ENCODE data around the gene FNBP1.

Gene FNBP1

DNA sequence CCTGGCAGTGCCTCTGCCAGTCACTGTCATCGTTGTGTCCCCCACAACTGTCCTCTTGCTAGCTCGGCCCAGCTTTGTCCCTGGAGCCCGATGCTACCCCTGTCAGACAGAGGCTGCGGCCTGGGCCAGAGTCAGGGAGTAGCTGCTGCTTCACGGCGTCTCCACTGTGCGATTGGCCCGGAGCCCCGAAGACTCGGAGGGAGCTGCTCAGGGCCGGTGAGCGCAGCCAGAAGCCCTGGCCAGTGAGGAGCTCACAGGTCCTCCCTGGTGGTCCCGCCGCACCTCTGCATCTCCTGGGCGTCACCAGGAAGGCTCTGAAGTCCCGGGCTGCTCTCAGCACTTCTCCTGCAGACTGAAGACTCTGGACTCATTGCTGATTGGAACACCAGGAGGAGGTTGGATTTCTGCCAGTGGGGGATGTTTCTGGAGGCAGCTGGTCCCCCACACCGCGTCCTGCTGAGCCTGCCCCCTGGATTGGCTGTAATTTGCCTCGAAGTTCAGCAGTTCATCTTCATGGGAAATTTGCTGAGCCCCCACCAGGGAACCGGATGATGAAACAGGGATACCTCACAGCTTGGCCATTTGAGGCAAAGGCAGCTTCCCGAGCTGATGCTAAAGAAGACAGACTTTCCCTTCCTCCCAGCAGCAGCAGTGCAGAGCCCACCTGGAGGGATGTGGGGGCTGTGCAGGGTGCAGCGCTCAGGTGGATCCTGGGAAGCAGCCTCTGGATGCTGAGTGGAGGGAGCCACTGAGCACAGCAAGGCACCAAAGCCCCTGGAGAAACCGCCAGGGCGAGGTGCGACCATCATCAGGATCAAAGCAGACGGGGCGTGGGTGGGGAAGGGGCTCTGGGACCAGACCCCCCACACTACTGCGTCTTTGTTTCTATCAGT is 162.1 kb downstream of the FNBP1 start:
- no peak overlapping the region for H3K4me3 ChIP-seq (replicated peaks; ENCODE audit: low read depth, low read length)
- DNase-seq (ENCODE audit: extremely low read depth, low read depth) = no peak
- TF ChIP-seq, protein P1, sequence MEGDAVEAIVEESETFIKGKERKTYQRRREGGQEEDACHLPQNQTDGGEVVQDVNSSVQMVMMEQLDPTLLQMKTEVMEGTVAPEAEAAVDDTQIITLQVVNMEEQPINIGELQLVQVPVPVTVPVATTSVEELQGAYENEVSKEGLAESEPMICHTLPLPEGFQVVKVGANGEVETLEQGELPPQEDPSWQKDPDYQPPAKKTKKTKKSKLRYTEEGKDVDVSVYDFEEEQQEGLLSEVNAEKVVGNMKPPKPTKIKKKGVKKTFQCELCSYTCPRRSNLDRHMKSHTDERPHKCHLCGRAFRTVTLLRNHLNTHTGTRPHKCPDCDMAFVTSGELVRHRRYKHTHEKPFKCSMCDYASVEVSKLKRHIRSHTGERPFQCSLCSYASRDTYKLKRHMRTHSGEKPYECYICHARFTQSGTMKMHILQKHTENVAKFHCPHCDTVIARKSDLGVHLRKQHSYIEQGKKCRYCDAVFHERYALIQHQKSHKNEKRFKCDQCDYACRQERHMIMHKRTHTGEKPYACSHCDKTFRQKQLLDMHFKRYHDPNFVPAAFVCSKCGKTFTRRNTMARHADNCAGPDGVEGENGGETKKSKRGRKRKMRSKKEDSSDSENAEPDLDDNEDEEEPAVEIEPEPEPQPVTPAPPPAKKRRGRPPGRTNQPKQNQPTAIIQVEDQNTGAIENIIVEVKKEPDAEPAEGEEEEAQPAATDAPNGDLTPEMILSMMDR (IDR thresholded peaks at IDR 0.05; ENCODE audit: low read depth, low read length, missing control alignments) = no peak

DNA sequence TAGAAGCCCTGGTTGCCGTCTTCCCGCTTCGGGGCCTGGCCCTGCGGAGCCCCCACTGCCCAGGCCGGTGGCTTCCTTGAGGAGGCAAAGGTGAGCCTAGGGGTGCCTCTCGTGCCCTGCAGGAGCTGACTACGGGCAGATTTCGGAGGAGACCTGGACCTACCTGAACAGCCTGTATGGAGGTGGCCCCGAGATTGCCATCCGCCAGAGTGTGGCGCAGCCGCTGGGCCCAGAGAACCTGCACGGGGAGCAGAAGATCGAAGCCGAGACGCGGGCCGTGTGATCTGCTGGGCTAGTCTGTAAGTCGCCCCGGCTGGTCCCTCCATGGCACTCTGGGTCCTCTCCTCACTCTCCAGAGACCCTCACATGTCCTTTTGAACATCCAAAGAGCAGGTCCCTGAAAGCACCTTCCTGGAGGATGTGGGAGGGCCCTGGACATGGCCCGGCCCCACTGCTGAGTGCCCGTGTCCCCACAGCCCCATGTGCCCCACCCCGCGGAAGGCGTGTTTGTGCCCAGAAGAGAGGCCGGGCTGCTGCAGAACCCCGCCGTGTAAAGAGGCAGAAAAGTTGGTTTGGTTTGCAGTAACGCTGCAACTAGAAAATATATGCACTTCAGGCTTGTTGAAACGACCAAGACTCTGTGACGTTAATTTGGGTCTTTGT is 162.9 kb downstream of the FNBP1 start:
- no peak overlapping the region for H3K4me3 ChIP-seq (replicated peaks; ENCODE audit: low read depth, low read length)
- TF ChIP-seq, protein P1 (IDR thresholded peaks at IDR 0.05; ENCODE audit: low read depth, low read length, missing control alignments) = no peak
- no peak for DNase-seq (ENCODE audit: extremely low read depth, low read depth)

DNA sequence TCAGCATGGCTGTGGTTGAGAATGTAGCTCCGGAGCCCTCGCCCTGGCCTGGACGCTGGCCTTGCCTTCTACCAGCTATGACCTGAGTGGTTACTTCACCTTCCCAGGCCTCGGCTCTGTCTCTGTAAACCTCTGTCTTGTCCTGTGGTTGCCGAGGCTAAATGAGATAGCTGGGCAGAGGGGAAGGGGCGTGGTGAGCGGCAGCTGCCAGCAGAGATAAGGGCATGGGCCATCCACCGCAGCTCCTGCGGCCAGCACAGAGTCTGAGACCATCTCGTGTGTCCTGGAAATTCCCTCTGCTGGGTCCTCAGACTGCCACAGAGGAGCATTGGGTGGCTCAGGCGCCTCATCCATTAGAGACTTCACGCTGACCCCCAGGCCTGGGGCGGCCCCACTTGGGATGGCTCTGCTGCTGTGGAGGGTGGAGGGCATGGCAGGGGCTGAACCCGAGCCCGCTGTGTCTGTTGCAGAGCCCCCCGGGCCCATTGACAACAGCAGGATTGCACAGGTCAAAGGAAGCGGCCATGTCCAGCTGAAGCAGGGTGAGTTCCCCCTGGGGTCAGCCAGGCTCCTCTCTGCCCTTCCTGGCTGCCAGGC is 163.8 kb downstream of the FNBP1 start:
- DNase-seq (ENCODE audit: extremely low read depth, low read depth) = no peak

DNA sequence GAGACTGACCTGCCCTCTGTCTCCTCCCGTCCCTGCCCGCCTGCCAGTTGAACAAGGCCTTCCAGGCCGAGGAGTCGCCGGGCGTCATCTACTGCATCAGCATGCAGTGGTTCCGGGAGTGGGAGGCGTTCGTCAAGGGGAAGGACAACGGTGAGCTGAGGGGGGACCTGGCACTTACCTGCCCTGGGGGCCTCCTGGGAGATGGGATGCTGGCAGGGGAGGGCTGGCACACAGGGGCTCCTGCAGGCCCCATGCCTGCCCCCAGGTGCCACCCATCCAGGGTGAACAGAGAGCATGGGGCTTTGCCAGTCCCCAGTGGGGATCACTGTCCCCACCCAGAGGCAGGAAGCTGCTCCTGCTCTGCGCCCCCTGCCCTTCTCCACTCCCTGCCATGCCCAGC is 164.7 kb downstream of the FNBP1 start:
- no peak overlapping the region for H3K4me3 ChIP-seq (replicated peaks; ENCODE audit: low read depth, low read length)

More for the DNA sequence above, 163.8 kb downstream of the FNBP1 start:
- no peak overlapping the region for H3K4me3 ChIP-seq (replicated peaks; ENCODE audit: low read depth, low read length)
- TF ChIP-seq, protein P1 (IDR thresholded peaks at IDR 0.05; ENCODE audit: low read depth, low read length, missing control alignments) = no peak

DNA sequence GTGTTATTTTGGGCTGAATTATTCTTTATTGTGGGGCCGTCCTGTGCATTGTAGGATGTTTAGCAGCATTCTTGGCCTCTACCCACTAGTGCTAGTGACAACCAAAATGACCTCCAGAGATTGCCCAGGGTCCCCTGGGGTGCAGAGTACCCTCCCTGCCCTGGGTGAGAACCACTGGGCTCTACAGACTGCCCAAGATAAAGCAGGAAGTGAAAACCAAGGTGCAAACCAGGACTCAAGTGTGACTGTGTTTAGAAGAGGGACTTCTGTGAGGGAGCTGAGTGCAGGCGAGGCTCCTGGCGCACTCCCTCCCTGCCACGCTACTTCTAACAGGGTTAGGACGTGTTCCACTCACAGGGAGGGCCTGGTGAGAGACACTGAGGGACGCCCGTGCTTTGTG is 166.2 kb downstream of the FNBP1 start:
- DNase-seq (ENCODE audit: extremely low read depth, low read depth) = no peak
- TF ChIP-seq, protein P1 (IDR thresholded peaks at IDR 0.05; ENCODE audit: low read depth, low read length, missing control alignments) = no peak
- no peak overlapping the region for H3K4me3 ChIP-seq (replicated peaks; ENCODE audit: low read depth, low read length)

More for the DNA sequence above, 164.7 kb downstream of the FNBP1 start:
- TF ChIP-seq, protein P1 (IDR thresholded peaks at IDR 0.05; ENCODE audit: low read depth, low read length, missing control alignments) = no peak
- no peak for DNase-seq (ENCODE audit: extremely low read depth, low read depth)

DNA sequence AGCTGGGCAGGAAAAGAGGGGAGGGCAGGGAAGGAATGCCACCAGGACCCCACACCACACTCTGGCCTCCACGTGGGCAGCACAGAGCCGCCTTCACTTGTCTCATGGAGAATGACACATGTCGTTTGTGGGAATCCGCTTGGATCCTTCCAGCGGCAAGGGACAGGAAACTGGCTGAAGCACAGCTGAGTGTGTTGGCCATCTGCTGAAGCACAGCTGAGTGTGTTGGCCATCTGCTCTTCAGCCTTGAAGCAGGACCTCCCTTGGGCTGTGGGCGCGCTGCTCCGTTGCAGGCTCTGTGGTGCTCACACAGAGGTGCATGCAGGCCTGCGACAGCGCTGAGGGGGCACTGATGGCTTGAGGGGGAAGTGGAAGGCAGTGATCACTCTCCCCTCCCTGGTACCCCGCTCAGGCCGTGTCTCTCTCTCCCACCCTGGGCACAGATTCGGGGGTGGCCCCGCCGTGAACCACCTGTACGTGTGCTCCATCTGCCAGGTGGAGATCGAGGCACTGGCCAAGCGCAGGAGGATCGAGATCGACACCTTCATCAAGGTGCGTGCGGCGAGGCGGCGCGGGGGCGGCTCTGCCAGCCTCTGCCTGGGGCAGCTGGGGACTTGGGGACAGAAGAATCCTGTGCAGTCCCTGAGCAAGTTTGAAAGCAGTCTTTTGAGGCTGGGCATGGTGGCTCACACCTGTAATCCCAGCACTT is 167.1 kb downstream of the FNBP1 start:
- TF ChIP-seq, protein P1 (IDR thresholded peaks at IDR 0.05; ENCODE audit: low read depth, low read length, missing control alignments) = no peak
- H3K4me3 ChIP-seq (replicated peaks; ENCODE audit: low read depth, low read length) = no peak overlapping the region
- no peak for DNase-seq (ENCODE audit: extremely low read depth, low read depth)
